OCI-LY7 (cell line): Measurements from ENCODE around the gene CYP27C1. TPM values are rescaled to one million over a fixed set of nuclear protein-coding genes. Genes with fewer than 3 reads are reported as not detected.

Experiments
- BruUV-seq: library from RNA; stranded (reverse); fragments of 400-500 nt; replicated peaks from 2 replicates; lab custom pipeline; 2021; lab: Mats Ljungman, UMichigan
- CTCF ChIA-PET: fragments of 300-600 bp; sonication (Branson Sonifier 250); formaldehyde crosslinking; loops from one replicate; lab custom pipeline; 2022; ENCODE audit warnings: antibody characterized with exemption; ENCODE audit not compliant: unreplicated experiment; lab: Charles Lee
- POLR2A ChIA-PET: fragments of 300-600 bp; sonication (Branson Sonifier 250); formaldehyde crosslinking; loops from one replicate; lab custom pipeline; 2022; ENCODE audit warnings: antibody characterized with exemption; lab: Charles Lee
- DNase-seq: peaks from one replicate; pipeline ENCODE4 v3.0.0-alpha.2; 2015; ENCODE audit warnings: low spot score
- H2AFZ ChIP-seq: fragments of 200-600 bp; sonication (generic), shearing (Covaris generic); 2 replicates; pipeline ENCODE4 v1.6.1; 2014; ENCODE audit warnings: mild to moderate bottlenecking, antibody characterized with exemption, low read length, moderate library complexity
- H3K27ac ChIP-seq: fragments of 200-600 bp; sonication (generic); 2 replicates; pipeline ENCODE4 v1.5.1; 2014; ENCODE audit warnings: mixed run types, low read depth, mild to moderate bottlenecking, moderate library complexity, low read length, inconsistent platforms; ENCODE audit not compliant: poor library complexity, severe bottlenecking
- H3K36me3 ChIP-seq: fragments of 200-600 bp; sonication (generic); 2 replicates; pipeline ENCODE4 v1.6.1; 2014; ENCODE audit warnings: mild to moderate bottlenecking, antibody characterized with exemption, low read length, moderate library complexity, mixed read lengths; ENCODE audit not compliant: insufficient read depth
- H3K4me1 ChIP-seq: fragments of 200-600 bp; sonication (generic); 2 replicates; pipeline ENCODE4 v1.5.1; 2014; ENCODE audit warnings: mild to moderate bottlenecking, low read length; ENCODE audit not compliant: insufficient read depth, poor library complexity, severe bottlenecking
- H3K4me2 ChIP-seq: fragments of 200-600 bp; sonication (generic); 2 replicates; pipeline ENCODE4 v1.6.1; 2014; ENCODE audit warnings: mild to moderate bottlenecking, low read length
- H3K4me3 ChIP-seq: fragments of 200-600 bp; sonication (generic); 2 replicates; pipeline ENCODE4 v1.5.1; 2014; ENCODE audit warnings: mild to moderate bottlenecking, low read depth, low read length; ENCODE audit not compliant: poor library complexity, severe bottlenecking
- H3K79me2 ChIP-seq: fragments of 200-600 bp; sonication (generic); 2 replicates; pipeline ENCODE4 v1.6.1; 2016; ENCODE audit warnings: low read depth, mild to moderate bottlenecking, low read length, moderate library complexity, mixed read lengths; ENCODE audit not compliant: insufficient read depth
- H3K9me2 ChIP-seq: fragments of 200-600 bp; sonication (generic); 2 replicates; pipeline ENCODE4 v1.6.1; 2016; ENCODE audit warnings: mild to moderate bottlenecking, low read length, mixed read lengths; ENCODE audit not compliant: insufficient read depth
- H3K9me3 ChIP-seq: fragments of 200-600 bp; sonication (generic); 2 replicates; pipeline ENCODE4 v1.6.1; 2014; ENCODE audit warnings: mild to moderate bottlenecking, mixed run types, low read length, mixed read lengths
- H4K20me1 ChIP-seq: fragments of 200-600 bp; sonication (generic); 2 replicates; pipeline ENCODE4 v1.6.1; 2014; ENCODE audit warnings: mild to moderate bottlenecking, antibody characterized with exemption, low read length, moderate library complexity, mixed read lengths; ENCODE audit not compliant: insufficient read depth
- EZH2phosphoT487 ChIP-seq: fragments of 200-600 bp; sonication (generic); IDR thresholded peaks from 2 replicates; pipeline ENCODE4 v1.6.1; 2018; ENCODE audit warnings: low read depth, borderline replicate concordance, mild to moderate bottlenecking, mixed run types, antibody characterized with exemption, low read length, moderate library complexity, mixed read lengths
- intact Hi-C: fragments of 100-400 bp; cut with micrococcal nuclease; formaldehyde crosslinking; loops from one replicate; pipeline ENCODE4 v1.10.0; 2022; ENCODE audit not compliant: unreplicated experiment
- total RNA-seq, 2 experiments: library from RNA; depleted of rRNA in 1 of 2; stranded (reverse); fragments of >200 nt in 1 of 2; shearing (Covaris generic) in 1 of 2; gene quantifications; 2 replicates each; pipeline ENCODE4 v1.2.3, GENCODE V29; 2014 to 2022
- TF ChIP-seq, protein P1 (sequence below): fragments of 200-600 bp; sonication (generic); conservative IDR thresholded peaks from 2 replicates; pipeline ENCODE4 v1.5.1; 2014; ENCODE audit warnings: mild to moderate bottlenecking, antibody characterized with exemption, low read length, moderate library complexity, mixed read lengths

Gene CYP27C1
- total RNA-seq, 2 experiments from 2014 or later: not detected

- H3K4me2 ChIP-seq: no peak overlapping the region
- H3K4me3 ChIP-seq: no peak overlapping the region
- no peak for DNase-seq
- intact Hi-C loops: no loop called here
- no peak overlapping the region for H2AFZ ChIP-seq
- no TSS peak for BruUV-seq
- H3K27ac ChIP-seq: no peak overlapping the region
- POLR2A ChIA-PET: interaction anchor here (0.6 kb wide), 1 partner anchor 98 kb away, joined by 3 read pairs; no protein-coding TSS in a partner anchor
- no peak for TF ChIP-seq EZH2phosphoT487
- TF ChIP-seq, protein P1, sequence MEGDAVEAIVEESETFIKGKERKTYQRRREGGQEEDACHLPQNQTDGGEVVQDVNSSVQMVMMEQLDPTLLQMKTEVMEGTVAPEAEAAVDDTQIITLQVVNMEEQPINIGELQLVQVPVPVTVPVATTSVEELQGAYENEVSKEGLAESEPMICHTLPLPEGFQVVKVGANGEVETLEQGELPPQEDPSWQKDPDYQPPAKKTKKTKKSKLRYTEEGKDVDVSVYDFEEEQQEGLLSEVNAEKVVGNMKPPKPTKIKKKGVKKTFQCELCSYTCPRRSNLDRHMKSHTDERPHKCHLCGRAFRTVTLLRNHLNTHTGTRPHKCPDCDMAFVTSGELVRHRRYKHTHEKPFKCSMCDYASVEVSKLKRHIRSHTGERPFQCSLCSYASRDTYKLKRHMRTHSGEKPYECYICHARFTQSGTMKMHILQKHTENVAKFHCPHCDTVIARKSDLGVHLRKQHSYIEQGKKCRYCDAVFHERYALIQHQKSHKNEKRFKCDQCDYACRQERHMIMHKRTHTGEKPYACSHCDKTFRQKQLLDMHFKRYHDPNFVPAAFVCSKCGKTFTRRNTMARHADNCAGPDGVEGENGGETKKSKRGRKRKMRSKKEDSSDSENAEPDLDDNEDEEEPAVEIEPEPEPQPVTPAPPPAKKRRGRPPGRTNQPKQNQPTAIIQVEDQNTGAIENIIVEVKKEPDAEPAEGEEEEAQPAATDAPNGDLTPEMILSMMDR: peak; percentile 40
- H3K9me2 ChIP-seq: no peaks in the 10 kb centered on the region
- CTCF ChIA-PET: no interaction called here
- H3K4me1 ChIP-seq: no peaks in the 10 kb centered on the region
- H3K36me3 ChIP-seq: no peaks in the 10 kb centered on the region
- H3K9me3 ChIP-seq: no peaks in the 10 kb centered on the region
- H4K20me1 ChIP-seq: no peaks in the 10 kb centered on the region
- no peaks in the 10 kb centered on the region for H3K79me2 ChIP-seq
Measured at GRCh38 chr2:127174136-127174535, 46.0 kb downstream of the CYP27C1 start.

DNA sequence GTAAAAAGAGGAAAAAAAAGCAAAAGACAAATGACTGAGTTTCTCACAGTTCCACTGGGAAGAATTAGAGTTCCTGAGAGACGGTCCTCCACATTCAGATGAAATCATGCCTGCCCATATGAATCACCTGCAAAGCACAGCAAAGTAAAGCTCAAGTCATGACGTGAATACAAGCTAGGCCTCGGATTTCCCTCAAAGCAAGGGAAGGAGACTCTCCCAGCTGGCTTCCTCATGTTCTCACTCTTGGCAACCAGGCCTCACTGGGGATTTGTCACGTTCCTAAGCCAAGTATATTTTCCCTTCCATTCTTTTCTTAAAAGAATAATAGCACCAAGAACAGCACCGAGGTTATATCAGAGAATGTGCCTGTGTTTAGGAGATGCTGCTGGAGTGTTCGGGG, 47.0 kb downstream of the CYP27C1 start:
- H4K20me1 ChIP-seq: no peaks in the 10 kb centered on the region
- no peaks in the 10 kb centered on the region for H3K9me3 ChIP-seq
- H3K9me2 ChIP-seq: no peaks in the 10 kb centered on the region
- TF ChIP-seq, protein P1: no peak
- TF ChIP-seq EZH2phosphoT487: no peak
- no peaks in the 10 kb centered on the region for H3K79me2 ChIP-seq
- BruUV-seq: no TSS peak
- no peak overlapping the region for H3K27ac ChIP-seq
- H2AFZ ChIP-seq: no peak overlapping the region
- ChIA-PET POLR2A (no interaction called here), CTCF (no interaction called here)
- H3K4me1 ChIP-seq: no peaks in the 10 kb centered on the region
- H3K36me3 ChIP-seq: no peaks in the 10 kb centered on the region
- no peak overlapping the region for H3K4me3 ChIP-seq
- no peak overlapping the region for H3K4me2 ChIP-seq
- no peak for DNase-seq
- intact Hi-C loops: loop anchor here (2.0 kb wide), 1 partner anchor 104 kb away; no protein-coding TSS in a partner anchor

DNA sequence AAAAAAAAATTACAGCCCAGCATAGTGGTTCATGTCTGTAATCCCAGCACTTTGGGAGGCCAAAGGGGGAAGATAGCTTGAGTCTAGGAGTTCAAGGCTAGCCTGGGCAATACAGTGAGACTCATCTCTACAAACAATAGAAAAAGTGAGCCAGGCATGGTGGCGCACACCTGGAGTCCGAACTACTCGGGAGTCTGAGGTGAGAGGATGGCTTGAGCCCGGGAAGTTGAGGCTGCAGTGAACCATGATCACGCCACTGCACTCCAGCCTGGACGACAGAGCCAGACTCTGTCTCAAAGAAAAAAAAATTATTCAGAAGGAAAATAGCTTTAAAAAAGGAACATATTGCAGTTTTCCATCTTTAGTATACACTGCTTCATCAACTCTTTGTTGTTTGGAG, 47.8 kb downstream of the CYP27C1 start:
- Histone ChIP-seq H3K4me3 (no peak overlapping the region), H3K4me2 (no peak overlapping the region), H3K9me2 (no peaks in the 10 kb centered on the region), H3K36me3 (no peaks in the 10 kb centered on the region), H4K20me1 (no peaks in the 10 kb centered on the region), H2AFZ (no peak overlapping the region), H3K9me3 (no peaks in the 10 kb centered on the region), H3K79me2 (no peaks in the 10 kb centered on the region), H3K4me1 (no peaks in the 10 kb centered on the region), H3K27ac (no peak overlapping the region)
- no peak for DNase-seq
- intact Hi-C loops: loop anchor here (2.0 kb wide), 1 partner anchor 104 kb away; no protein-coding TSS in a partner anchor
- BruUV-seq: no TSS peak
- TF ChIP-seq, protein P1: no peak
- TF ChIP-seq EZH2phosphoT487: no peak
- ChIA-PET POLR2A (interaction anchor here (0.5 kb wide), 1 partner anchor 317 kb away, joined by 3 read pairs; no protein-coding TSS in a partner anchor), CTCF (no interaction called here)
